Testis (tissue), 2 donors: ENCODE data around the gene FAHD2A.
"Not testable (repeated sequence)": the region's sequence is repeated elsewhere in the genome, so short reads cannot be mapped to it uniquely, and the experiment has no call there.

Source experiments
- CTCF ChIP-seq, 3 experiments: fragments of 450-650 bp in 2 of 3; fragments of 200-600 bp in 1 of 3; sonication (generic) in 1 of 3; IDR thresholded peaks; one replicate each; pipeline ENCODE4 v1.5.1; 2016 to 2019; ENCODE audit warnings: antibody characterized with exemption in 3 of 3, mild to moderate bottlenecking in 2 of 3, moderate library complexity in 1 of 3
- POLR2A ChIP-seq: fragments of 450-650 bp; IDR thresholded peaks from one replicate; pipeline ENCODE4 v1.6.1; 2017; ENCODE audit warnings: antibody characterized with exemption, mild to moderate bottlenecking, moderate library complexity

DNA sequence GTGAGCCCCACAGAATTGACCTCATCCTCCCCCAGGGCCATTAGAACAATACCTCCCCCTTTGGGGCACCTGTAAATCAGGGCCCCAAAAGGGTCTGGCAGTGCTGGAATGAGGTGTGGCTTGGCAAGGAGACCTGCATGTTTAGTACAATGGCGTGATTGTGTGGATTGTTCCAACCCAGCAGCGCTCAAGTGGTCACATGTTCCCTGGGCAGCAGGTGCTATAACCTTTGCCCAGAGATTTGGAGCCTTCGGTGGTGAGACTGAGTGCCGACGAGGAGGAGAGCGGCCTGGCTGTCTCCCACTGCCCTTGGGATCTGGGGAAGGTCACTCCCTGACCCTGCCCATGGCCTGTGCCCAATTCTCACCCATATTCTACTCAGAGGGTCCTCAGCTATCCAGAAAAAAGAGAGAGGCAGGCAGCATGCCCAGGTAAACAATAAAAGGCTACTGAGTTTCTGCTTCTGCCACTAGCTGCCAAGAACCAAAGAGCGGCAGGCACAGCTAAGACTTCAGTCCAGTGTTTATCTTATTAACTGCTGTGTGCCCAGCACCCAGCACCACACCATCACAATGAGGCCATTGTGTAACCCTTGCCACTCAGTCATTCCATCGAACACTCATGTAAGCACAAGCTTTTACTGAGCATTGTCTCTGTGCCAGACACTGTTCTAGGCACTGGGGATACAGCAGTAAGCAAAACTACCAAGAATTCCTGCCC is 27.4 kb downstream of the FAHD2A start:
- TF ChIP-seq CTCF (IDR thresholded peaks at IDR 0.05); POLR2A: not testable (repeated sequence)
